ENCODE measurements around the gene AADACL3. TPM values are rescaled to one million over a fixed set of nuclear protein-coding genes. Genes with fewer than 3 reads are reported as not detected.
"Not testable (repeated sequence)": the region's sequence is repeated elsewhere in the genome, so short reads cannot be mapped to it uniquely, and the experiment has no call there.

Gene AADACL3
- polyA plus RNA-seq, 1 donor: not detected

- no peak for DNase-seq
These were observed 1.0 kb upstream of the AADACL3 start for GRCh38 chr1:12714710-12715475.

- no peak for DNase-seq
These were observed 1.5 kb downstream of the AADACL3 start for GRCh38 chr1:12717301-12717838.

GRCh38 chr1:12722626-12723025 lies 6.7 kb downstream of the AADACL3 start:
- no peak for DNase-seq

- no peak for DNase-seq
These were observed 12.5 kb downstream of the AADACL3 start for GRCh38 chr1:12728391-12728790.

DNA sequence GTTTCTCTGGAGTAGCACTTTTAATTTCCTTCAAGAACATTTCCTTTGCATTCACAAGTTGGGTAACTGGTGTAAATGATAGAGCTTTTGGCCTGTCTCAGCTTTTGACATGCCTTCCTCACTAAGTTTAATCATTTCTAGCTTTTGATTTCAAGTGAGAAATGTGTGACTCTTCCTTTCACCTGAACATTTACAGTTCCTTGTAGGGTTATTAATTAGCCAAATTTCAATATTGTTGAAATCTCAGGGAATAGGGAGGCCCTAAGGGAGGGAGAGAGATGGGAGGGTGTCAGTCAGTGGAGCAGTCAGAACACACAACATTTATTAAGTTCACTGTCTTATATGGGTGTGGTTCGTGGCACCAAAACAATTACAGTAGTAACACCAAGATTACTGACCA lies 14.2 kb downstream of the AADACL3 start:
- DNase-seq: no peak

DNA sequence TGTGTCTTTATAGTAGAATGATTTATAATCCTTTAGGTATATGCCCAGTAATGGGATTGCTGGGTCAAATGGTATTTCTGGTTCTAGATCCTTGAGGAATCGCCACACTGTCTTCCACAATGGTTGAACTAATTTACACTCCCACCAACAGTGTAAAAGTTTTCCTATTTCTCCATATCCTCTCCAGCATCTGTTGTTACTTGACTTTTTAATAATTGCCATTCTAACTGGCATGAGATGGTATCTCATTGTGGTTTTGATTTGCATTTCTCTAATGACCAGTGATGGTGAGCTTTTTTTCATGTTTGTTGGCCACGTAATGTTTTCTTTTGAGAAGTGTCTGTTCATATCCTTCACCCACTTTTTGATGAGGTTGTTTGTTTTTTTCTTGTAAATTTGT lies 15.2 kb downstream of the AADACL3 start:
- not testable (repeated sequence) for DNase-seq

GRCh38 chr1:12734651-12735050 lies 18.7 kb downstream of the AADACL3 start:
- DNase-seq: no peak

DNA sequence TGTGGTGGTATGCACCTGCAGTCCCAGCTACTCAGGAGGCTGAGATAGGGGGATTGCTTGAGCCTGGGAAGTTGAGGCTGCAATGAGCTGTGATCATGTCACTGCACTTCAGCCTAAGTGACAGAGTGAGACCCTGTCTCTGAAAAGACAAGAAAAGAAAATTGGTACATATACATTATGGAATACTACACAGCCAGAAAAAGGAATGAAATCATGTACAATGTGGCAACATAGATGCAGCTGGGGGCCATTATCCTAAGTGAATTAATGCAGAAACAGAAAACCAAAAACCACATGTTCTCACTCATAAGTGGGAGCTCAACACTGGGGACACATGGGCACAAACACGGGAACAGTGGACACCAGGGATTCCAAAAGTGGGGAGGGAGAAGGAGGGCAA lies 23.0 kb downstream of the AADACL3 start:
- DNase-seq: no peak

- DNase-seq: no peak
These were observed 23.7 kb downstream of the AADACL3 start for GRCh38 chr1:12739613-12740012.

DNA sequence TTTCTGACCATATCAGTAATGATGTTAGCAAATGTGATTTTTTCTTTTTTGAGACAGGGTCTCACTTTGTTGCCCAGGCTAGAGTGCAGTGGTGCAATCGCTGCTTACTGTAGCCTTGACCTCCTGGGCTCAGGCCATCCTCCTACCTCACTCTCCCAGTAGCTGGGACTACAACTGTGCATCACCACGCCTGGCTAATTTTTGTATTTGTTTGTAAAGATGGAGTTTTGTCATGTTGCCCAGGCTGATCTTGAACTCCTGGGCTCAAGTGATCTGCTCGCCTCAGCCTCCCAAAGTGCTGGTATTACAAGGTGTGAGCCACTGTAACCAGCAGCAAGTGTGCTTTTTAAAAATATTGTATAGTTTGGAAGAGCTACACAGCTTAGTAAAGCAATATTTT lies 26.0 kb downstream of the AADACL3 start:
- no peak for DNase-seq

DNA sequence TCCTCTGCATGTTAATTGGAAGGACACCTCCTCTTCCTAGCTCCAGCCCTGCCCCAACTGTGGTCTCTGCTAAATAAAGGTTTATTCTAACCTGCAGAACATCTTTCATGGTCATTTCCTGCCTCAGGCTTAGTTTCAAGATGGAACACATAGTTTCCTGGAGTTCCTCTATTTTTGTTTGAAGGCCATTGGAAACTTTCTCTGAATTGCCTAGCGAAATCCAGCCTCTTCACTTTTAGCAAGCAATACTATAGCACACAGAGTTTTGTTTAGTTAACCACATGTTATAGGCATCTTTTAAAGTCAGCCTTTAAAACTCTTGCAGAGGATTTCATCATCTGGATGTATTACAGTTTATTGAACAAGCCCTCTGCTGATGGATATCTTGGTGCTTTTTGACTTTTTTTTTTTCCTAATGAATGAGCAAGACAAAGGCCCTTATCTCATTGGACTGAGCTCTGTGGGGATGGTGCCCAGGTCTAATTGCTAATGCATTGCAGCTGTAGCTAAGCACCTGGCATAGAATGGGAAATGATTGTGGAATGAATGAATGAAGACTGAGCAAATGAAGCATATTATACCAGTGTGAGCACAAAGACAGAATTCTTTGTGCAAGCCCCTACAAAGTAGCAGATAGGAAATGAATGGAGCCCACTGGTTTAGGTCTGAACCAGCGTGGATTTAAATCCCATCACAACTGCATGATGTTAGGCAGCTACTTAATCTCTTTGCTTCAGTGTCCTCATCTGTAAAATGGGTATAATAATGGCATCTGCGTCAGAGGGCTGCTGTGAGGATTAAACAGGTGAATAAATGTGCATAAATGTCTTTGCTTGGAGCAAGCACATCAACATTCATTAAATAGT lies 29.4 kb downstream of the AADACL3 start:
- DNase-seq: no peak

GRCh38 chr1:12745992-12746323 lies 30.0 kb downstream of the AADACL3 start, which contains the start of gene CFAP107:
Gene CFAP107, plus strand, starts transcription at chr1:12746200. Its CDS starts 231 bp downstream, at chr1:12746431.
- no peak for DNase-seq

- DNase-seq: no peak
These were observed 33.0 kb downstream of the AADACL3 start for GRCh38 chr1:12748778-12749355.

GRCh38 chr1:12754738-12755137 lies 38.8 kb downstream of the AADACL3 start:
- no peak for DNase-seq

- no peak for DNase-seq
These were observed 40.4 kb downstream of the AADACL3 start for GRCh38 chr1:12756273-12756672.

DNA sequence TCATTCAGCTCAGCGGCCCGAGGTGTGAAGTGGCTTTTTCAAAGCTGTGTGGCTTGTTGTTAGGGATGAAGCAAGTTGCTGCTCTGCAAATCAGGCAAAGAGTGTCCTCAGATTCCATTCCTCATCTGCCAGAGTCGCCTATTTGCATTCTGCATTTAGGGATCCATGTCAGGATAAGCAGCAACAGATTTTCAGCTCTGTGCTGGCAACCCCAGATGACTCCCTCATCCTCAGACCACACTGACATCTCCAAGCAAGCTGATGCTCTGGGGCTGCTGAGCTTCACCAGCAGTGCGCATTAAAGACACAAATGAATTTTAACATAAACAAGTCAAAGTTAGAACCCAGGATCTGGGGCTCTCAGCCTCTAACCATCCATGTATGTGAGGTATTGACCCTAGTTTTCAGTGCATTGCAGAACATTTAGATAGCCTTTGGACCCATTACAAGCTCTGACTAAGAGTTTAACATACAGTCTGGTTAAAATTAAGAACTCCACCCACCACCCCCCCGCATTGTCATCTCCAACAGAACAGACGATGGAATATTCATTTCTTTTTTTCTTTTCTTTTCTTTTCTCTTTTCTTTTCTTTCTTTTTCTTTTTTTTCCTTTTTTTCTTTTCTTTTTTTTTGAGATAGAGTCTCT lies 41.0 kb downstream of the AADACL3 start:
- no peak for DNase-seq

- DNase-seq: no peak
These were observed 41.9 kb downstream of the AADACL3 start for GRCh38 chr1:12757836-12758235.

GRCh38 chr1:12760256-12760795 lies 44.4 kb downstream of the AADACL3 start:
- DNase-seq: no peak

DNA sequence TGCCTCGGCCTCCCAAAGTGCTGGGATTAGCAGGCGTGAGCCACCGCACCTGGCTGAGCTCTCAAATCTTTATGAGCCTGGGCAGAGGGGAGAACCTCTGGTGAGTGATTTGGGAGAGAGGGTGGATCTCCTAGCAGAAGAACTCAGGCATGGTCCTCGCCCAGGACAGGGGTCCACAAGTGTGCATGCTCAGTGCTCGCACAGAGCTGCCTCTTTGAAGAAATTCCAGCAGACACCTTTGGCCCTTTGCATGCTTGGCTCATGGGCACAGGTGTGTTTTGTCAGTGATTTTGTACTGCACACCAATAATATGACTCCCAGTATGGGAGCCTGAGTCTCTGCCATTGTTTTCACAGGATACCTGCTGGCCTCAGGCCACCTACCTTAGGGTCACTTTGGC lies 45.9 kb downstream of the AADACL3 start:
- no peak for DNase-seq

- DNase-seq: no peak
These were observed 46.9 kb downstream of the AADACL3 start for GRCh38 chr1:12762766-12763165.

GRCh38 chr1:12763479-12763878 lies 47.6 kb downstream of the AADACL3 start:
- no peak for DNase-seq

DNA sequence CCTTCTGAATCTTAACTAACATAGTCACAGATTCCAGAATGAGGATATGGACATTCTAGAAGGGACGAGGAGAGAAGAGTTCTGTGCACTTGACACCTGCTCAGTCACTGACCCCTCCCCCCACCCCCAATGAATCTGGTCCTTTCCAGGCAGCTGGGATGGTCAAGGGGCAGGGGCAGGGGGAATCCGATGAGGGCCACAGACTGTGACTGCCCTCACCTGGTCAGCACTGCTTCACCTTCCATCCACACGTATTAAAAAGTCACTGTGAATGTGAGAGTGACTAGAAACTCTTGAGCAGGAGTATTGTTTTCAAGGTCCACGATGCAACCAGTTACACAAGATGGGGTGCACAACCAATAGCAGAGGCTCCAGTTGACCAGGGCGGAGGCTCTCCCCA lies 48.1 kb downstream of the AADACL3 start:
- DNase-seq: no peak

Data from hindlimb muscle (tissue), 1 donor.